Adrenal gland (tissue), 12 donors: ENCODE data around the gene RAB6B. TPM values are rescaled to one million over a fixed set of nuclear protein-coding genes. Genes with fewer than 3 reads are reported as not detected.

Experiments used
- DNase-seq, 7 donors: peaks; one replicate each; pipeline ENCODE4 v3.0.0-alpha.2; 2019 to 2020
- H3K27ac ChIP-seq, 5 donors: fragments of 200-600 bp; sonication (generic) in 4 of 5; 1 replicate in 3 of 5; 2 replicates in 2 of 5; pipeline versions ENCODE4 v1.5.1 to v1.8.0; 2016 to 2020; ENCODE audit warnings: mild to moderate bottlenecking in 1 of 5
- H3K27me3 ChIP-seq: fragments of 200-600 bp; 2 replicates; pipeline ENCODE4 v1.8.0; 2021
- H3K36me3 ChIP-seq, 2 donors: fragments of 200-600 bp; replicated peaks in 1 of 2; 1 replicate in 1 of 2; 2 replicates in 1 of 2; pipeline versions ENCODE4 v1.5.1 to v1.8.0; 2018 to 2022
- H3K4me1 ChIP-seq, 2 donors: fragments of 200-600 bp; replicated peaks in 1 of 2; 1 replicate in 1 of 2; 2 replicates in 1 of 2; pipeline versions ENCODE4 v1.5.1 to v1.8.0; 2018 to 2021
- H3K4me3 ChIP-seq, 4 donors: fragments of 200-600 bp; sonication (generic) in 3 of 4; one replicate each; pipeline ENCODE4 v1.5.1; 2016 to 2018
- H3K9me3 ChIP-seq, 3 donors: fragments of 200-600 bp; sonication (generic) in 1 of 3; replicated peaks in 1 of 3; 1 replicate in 2 of 3; 2 replicates in 1 of 3; pipeline versions ENCODE4 v1.5.1 to v1.8.0; 2016 to 2021
- POLR2A ChIP-seq, 2 donors: fragments of 450-650 bp; IDR thresholded peaks; one replicate each; pipeline ENCODE4 v1.6.1; 2017; ENCODE audit warnings: antibody characterized with exemption in 2 of 2, mild to moderate bottlenecking in 2 of 2, moderate library complexity in 1 of 2
- WGBS, 4 donors: extraction: QIAGEN DNeasy Blood & Tissue Kit in 2 of 4; methylation state at CpG; one replicate each; pipeline versions ENCODE4 v1.1.5 to v1.1.7; 2013 to 2017; 5-methylcytosine and 5-hydroxymethylcytosine counted together
- intact Hi-C, 2 donors: fragments of 100-400 bp; cut with DNase I; formaldehyde crosslinking; loops; one replicate each; pipeline versions ENCODE4 v1.14.1 to v1.15.0; 2022 to 2023
- polyA plus RNA-seq, 3 donors: library from polyadenylated mRNA; stranded (reverse); fragments of 200-250 nt in 2 of 3; fragments of 350-450 nt in 1 of 3; fragmentation: Illumina TruSeq in 1 of 3; extraction: RNeasy Lipid Tissue Mini Kit (QIAGEN cat#74804) in 1 of 3; gene quantifications; one replicate each; pipeline ENCODE4 v1.2.3, GENCODE V29; 2013 to 2014
- total RNA-seq, 9 donors: library from RNA; depleted of rRNA in 4 of 9; stranded (reverse); fragments of >200 nt in 4 of 9; fragments of 120-200 nt in 1 of 9; fragmentation: NEBNext Ultra II Directional in 1 of 9; extraction: Animal tissue kit (Norgen Biotek cat#: 25700) in 1 of 9; gene quantifications; one replicate each; pipeline versions ENCODE4 v1.1.0 to v1.2.4, GENCODE V29; 2013 to 2023
- TF ChIP-seq, protein P1 (sequence below), 6 experiments: fragments of 450-650 bp in 4 of 6; fragments of 200-600 bp in 2 of 6; sonication (generic) in 1 of 6; IDR thresholded peaks; 1 replicate in 5 of 6; 2 replicates in 1 of 6; pipeline versions ENCODE4 v1.5.1 to v1.8.0; 2016 to 2021; ENCODE audit warnings: antibody characterized with exemption in 6 of 6, mild to moderate bottlenecking in 2 of 6, moderate library complexity in 1 of 6
- donor health status: healthy with polysubstance abuse.
- donor health status: Bipolar disorder and iron deficiency.
- donor health status: DM: yes; HTN: yes; CAD: no.
- donor health status: DM: no; HTN: no; CAD: no.
- donor health status: DM: no; HTN: no; CAD: no.
- donor health status: DM: yes; HTN: yes; CAD: no.

RAB6B gene
- total and polyA plus RNA-seq, 12 donors, result 1.4 to 14.5 (median 4.3) TPM

DNA sequence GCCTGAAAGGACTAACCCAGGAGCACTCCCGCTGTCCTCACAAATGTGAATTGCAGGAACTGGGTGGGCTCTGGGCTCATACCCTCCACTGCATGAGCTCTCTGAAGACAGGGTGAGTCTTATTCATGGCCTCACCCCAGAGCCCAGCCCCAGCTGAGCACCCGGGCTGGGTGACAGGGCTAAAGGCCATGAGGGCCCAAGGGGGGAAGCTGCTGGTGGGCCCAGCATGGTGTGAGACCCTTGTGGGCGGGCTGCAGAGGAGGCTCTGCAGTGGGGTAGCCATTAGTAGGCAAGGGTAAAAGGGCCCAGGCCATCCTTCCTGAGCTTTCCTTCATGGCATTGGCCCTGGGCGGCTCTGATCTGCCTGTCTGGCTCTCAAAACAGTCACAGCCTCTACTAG is 59.7 kb downstream of the RAB6B start:
- Histone ChIP-seq H3K4me3 (no peak overlapping the region), H3K4me1 (no peaks in the 10 kb centered on the region), H3K36me3 (no peaks in the 10 kb centered on the region), H3K9me3 (no peaks in the 10 kb centered on the region), H3K27ac (no peak overlapping the region), H3K27me3 (no peaks in the 10 kb centered on the region)
- WGBS, 4 donors, result 80 to 100% (median 94%) methylated on average over 2 to 4 of the region's 4 CpGs
- TF ChIP-seq POLR2A (IDR thresholded peaks at IDR 0.05), result no peak
- DNase-seq, result no peak
- intact Hi-C loops, result no loop called here

DNA sequence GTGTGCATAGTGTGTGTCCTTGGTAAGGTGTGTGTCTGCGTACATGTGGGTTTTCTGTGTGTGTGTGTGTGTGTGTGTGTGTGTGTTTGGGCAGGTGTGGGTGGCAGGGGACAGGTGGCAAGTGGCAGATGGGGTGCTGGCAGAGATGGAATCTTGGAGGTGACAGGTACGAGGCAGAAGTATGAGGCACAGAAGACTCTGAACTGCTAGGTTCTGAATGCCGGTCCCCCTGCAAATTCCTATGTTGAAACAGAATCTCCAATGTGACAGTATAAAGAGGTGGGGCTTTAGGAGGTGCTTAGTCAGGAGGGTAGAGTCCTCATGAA is 60.3 kb downstream of the RAB6B start:
- WGBS, 4 donors, result 91 to 100% (median 93%) methylated on average over 3 of the region's 3 CpGs
- TF ChIP-seq, protein P1, sequence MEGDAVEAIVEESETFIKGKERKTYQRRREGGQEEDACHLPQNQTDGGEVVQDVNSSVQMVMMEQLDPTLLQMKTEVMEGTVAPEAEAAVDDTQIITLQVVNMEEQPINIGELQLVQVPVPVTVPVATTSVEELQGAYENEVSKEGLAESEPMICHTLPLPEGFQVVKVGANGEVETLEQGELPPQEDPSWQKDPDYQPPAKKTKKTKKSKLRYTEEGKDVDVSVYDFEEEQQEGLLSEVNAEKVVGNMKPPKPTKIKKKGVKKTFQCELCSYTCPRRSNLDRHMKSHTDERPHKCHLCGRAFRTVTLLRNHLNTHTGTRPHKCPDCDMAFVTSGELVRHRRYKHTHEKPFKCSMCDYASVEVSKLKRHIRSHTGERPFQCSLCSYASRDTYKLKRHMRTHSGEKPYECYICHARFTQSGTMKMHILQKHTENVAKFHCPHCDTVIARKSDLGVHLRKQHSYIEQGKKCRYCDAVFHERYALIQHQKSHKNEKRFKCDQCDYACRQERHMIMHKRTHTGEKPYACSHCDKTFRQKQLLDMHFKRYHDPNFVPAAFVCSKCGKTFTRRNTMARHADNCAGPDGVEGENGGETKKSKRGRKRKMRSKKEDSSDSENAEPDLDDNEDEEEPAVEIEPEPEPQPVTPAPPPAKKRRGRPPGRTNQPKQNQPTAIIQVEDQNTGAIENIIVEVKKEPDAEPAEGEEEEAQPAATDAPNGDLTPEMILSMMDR (IDR thresholded peaks at IDR 0.05), result no peak
- TF ChIP-seq POLR2A (IDR thresholded peaks at IDR 0.05), result no peak
- no peak overlapping the region for H3K27ac ChIP-seq
- no peak overlapping the region for H3K4me3 ChIP-seq
- H3K4me1 ChIP-seq, result no peaks in the 10 kb centered on the region
- no peaks in the 10 kb centered on the region for H3K27me3 ChIP-seq
- H3K36me3 ChIP-seq, result no peaks in the 10 kb centered on the region
- DNase-seq, result no peak
- intact Hi-C loops, result no loop called here
- no peaks in the 10 kb centered on the region for H3K9me3 ChIP-seq

DNA sequence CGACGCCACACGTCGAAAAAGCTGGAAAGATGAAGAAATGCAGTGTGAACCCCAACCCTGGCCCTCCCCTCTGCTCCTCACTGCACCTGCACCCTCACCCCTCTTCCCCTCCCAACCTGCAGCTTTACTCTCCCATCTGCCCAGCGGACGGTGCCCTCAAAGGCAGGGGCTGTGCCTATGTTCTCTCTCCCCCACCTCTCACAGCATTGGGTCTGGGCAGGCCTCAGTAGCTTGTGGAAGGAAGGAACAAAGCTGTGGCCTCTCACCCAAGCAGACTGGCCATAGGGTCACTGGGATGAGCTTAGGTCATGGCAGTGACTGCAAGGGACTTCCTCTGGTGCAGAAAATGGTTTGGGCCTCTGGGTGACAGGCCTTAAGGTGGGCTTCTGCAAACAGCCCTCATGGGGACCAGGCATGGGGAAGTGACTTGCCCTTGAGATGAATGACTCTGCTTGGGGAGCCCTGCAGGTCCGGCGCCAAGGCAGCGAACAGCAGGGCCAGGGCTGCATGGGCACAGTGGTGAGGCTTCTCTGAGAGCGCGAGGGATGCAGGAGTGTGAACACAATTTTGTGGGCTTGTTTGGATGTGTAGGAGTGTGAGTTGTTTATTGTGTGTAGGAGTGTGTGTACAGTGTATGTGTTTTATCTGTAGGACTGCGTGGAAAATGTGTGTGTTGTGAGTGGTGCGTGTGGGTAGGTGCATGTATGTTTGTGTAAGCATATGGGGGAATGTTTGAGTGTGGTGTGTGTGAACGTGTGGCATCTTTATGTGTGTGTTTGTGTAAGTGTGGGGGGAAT is 60.9 kb downstream of the RAB6B start:
- Histone ChIP-seq H3K4me1 (no peaks in the 10 kb centered on the region), H3K36me3 (no peaks in the 10 kb centered on the region), H3K27ac (no peak overlapping the region), H3K9me3 (no peaks in the 10 kb centered on the region), H3K27me3 (no peaks in the 10 kb centered on the region), H3K4me3 (no peak overlapping the region)
- TF ChIP-seq, protein P1 (IDR thresholded peaks at IDR 0.05), result no peak
- no peak for TF ChIP-seq POLR2A (IDR thresholded peaks at IDR 0.05)
- WGBS, 4 donors, result 92 to 97% (median 95%) methylated on average over 14 of the region's 14 CpGs
- intact Hi-C loops, result no loop called here
- DNase-seq, result peak in 1 of 7 donors; percentile 27

DNA sequence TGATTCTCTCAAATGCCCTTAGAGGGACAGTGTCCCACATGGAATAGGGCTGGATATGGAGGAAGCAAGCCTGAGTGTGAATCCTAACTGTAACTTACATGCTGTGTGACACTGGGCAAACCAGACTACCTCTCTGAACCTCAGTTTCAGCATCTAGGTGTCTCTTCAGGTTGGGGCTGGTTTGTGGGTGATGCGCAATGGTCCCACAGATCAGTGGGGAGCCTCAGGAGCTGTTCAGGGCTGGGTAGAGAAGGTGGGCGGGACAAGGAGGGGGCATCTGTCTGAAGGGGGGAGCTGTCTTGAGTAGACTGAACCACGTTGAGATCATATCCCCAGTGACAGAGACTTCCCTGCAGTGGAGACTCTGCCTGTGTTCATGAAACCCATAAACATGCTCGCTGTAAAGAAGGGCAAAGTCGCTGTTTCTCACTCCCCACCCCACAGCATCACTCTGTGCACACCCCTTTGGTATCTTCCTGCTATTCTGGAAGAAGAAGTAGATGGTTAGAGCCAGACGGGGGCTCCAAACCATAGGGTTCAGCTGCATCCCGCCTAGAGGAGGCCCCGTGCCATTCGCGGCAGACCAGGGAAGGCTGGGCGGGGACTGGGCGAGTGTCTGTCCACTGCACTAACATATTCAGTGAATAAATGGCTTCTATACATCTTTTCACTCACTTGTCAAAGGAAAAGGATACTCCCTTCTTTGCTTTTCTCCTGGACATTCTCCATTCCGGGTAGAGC is 61.6 kb downstream of the RAB6B start:
- H3K36me3 ChIP-seq, result no peaks in the 10 kb centered on the region
- no peak overlapping the region for H3K27ac ChIP-seq
- intact Hi-C loops, result no loop called here
- no peaks in the 10 kb centered on the region for H3K4me1 ChIP-seq
- H3K27me3 ChIP-seq, result no peaks in the 10 kb centered on the region
- DNase-seq, result peak in 1 of 7 donors; percentile 25
- 89 to 93% (median 91%) methylated on average over 12 to 13 of the region's 13 CpGs for WGBS, 4 donors
- TF ChIP-seq POLR2A (IDR thresholded peaks at IDR 0.05), result no peak
- TF ChIP-seq, protein P1 (IDR thresholded peaks at IDR 0.05), result no peak
- H3K9me3 ChIP-seq, result no peaks in the 10 kb centered on the region
- H3K4me3 ChIP-seq, result no peak overlapping the region
